GM11168 (cell line): ENCODE measurements around the gene BRSK1.

ENCODE experiments used
- in situ Hi-C: fragments of 300-500 bp; cut with MboI; formaldehyde crosslinking; loops from one replicate; pipeline ENCODE4 v1.12.0; 2022; ENCODE audit warnings: low sequenced_read_pairs; ENCODE audit not compliant: unreplicated experiment

BRSK1 gene

GRCh38 chr19:55270172-55270942 is 13.4 kb upstream of the BRSK1 start:
- in situ Hi-C loops: no loop called here

GRCh38 chr19:55272142-55272541 is 11.7 kb upstream of the BRSK1 start:
- in situ Hi-C loops: no loop called here

GRCh38 chr19:55273978-55274707 is 9.7 kb upstream of the BRSK1 start:
- in situ Hi-C loops: no loop called here

- in situ Hi-C loops: no loop called here
Measured at GRCh38 chr19:55275851-55276719, 7.7 kb upstream of the BRSK1 start.

GRCh38 chr19:55276720-55277430 is 6.9 kb upstream of the BRSK1 start:
- in situ Hi-C loops: no loop called here

GRCh38 chr19:55277494-55277893 is 6.3 kb upstream of the BRSK1 start:
- in situ Hi-C loops: no loop called here

DNA sequence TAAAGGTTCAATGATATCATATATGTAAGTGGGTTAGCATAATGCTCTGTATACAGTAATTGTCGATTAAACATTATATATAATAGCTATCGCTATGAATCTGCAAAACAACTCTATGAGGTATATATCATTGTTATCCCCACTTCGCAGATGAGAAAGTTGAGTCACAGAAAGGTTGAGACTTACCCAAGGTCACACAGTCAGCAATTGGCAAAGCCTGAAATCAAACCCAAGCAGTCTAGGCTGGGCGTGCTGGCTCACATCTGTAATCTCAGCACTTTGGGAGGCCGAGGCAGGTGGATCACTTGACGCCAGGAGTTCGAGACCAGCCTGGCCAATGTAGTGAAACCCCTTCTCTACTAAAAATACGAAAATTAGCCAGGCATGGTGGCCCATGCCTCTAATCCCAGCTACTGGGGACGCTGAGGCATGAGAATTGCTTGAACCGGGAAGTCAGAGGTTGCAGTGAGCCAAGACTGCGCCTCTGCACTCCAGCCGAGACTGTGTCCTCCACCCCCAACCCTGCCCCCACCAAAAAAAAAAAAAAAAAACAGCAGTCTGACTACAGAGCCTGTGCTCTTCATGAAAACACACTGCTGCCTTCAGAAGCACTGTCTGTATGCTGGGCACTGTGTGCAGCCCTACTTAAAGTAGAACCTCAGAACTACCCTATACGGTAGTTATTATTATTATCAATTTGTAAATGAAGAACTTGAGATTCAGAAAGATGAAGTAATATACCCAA is 5.2 kb upstream of the BRSK1 start:
- in situ Hi-C loops: no loop called here

DNA sequence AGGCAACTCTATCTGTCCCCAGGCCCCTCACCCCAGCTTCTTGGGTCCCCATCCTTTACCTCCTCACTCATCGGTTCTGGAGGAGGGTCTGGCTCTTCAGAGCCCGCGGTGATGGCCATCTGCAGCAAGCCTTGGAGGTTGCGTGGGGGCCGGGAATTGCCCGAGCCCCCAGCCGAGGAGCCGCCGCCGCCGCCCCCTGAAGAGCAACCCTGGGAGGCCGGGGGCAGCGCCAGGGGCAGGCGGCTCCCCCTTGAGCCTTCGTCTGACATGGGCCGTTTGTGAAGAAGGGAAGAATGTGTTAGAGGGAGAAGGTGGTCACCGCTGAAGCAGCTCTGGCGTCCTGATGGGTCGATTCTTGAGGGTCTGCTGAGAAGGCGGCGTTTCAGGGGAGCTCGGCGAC is 4.5 kb upstream of the BRSK1 start:
- in situ Hi-C loops: no loop called here

DNA sequence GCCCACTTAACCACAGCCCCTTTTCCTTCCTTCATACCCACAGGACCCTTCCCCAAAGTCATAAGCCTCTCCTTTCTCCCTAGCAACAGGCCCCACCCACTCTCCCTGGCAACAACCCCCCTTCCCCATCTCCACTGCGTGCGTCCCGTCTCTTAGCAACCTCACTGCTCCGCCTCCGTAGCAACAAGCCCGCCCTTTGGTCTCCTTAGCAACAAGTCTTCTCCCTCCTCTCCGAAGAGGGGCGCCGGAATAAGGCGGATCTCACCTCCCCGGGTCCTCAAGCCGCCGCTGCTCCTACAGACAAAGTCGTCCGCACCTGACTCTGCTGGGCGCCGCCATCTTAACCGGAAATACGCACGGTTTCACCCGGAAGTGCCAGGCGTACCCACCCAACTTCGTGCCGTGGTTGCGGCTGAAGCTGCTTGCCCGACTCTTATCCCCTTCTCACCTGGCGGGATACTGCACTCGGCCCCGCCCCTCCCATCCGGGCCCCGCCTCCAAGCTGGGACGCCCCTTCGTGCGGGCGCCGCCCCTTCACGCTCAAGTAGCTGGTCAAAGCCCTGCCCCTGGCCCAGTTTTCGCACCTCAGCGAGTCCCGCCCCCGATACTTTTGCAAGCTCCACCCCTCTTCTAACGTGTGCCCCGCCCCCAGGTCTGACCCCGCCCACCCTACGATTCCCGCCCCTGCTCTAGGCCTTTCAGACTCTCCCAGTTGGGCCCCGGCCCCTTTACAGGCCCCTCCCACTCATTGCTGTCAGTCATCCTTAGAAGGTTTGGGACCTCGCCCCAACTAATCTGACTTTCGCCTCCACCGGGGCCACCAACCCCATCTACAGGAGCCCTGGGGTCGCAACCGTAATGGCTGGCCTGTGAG is 3.8 kb upstream of the BRSK1 start, which contains the start of gene HSPBP1:
TSS of gene HSPBP1 (minus strand) at position 341 of the 874 bp plus-strand sequence. CDS start 502 bp downstream, outside the sequence.
- in situ Hi-C loops: no loop called here

DNA sequence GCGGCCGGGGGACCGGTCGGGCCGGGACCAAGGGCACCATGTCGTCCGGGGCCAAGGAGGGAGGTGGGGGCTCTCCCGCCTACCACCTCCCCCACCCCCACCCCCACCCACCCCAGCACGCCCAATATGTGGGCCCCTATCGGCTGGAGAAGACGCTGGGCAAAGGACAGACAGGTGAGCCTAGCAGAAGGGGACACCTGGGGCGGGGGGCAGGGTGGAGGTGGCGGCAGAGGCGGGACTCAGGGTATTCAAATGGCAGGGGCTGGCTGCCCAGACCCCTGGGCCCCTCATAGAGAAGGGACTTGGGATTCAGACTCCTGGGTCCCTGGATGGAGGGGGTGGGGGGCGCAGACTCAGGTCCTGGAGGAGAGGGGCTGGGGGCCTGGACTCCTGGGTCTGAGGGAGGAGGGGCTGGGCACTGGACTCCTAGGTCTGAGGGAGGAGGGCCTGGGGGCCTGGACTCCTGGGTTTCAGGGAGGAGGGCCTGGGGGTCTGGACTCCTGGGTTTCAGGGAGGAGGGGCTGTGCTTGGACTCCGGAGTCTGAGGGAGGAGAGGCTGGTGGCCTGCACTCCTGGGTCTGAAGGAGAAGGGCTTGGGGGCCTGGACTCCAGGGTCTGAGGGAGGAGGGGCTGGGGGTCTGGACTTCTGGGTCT is 735 bp downstream of the BRSK1 start:
- in situ Hi-C loops: no loop called here

DNA sequence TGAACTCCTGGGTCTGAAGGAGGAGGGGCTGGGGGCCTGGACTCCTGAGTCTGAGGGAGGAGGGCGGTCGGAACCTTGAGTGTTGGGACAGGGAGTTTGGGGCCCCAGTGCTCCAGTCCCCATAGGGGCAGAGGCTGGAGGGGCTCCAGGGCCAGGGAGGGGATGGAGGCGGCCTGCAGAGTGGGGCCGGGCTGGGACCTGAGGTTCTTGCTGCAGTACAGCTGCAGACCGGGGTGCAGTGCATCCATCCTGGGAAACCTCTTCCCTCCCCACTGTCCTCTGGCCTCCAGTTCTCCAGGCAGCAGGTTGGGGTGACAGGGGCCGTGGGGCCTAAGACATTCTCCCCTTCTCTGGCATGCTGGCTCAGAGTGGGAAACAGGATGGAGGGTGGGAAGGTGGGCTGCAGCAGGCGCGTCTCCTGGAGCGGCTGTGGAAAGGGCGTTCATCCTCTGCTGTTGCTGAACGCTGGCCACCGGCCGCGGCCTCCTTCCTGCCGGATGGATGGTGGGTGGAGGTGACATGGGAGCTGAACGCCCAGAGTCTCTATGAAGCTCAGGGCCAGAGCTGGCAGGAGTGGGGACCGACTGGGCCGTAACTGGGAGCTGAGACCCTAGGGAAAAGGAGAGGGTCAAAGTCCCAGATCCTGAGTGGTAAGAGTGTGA is 1.6 kb downstream of the BRSK1 start:
- in situ Hi-C loops: no loop called here

GRCh38 chr19:55287361-55288079 is 3.7 kb downstream of the BRSK1 start:
- in situ Hi-C loops: no loop called here

DNA sequence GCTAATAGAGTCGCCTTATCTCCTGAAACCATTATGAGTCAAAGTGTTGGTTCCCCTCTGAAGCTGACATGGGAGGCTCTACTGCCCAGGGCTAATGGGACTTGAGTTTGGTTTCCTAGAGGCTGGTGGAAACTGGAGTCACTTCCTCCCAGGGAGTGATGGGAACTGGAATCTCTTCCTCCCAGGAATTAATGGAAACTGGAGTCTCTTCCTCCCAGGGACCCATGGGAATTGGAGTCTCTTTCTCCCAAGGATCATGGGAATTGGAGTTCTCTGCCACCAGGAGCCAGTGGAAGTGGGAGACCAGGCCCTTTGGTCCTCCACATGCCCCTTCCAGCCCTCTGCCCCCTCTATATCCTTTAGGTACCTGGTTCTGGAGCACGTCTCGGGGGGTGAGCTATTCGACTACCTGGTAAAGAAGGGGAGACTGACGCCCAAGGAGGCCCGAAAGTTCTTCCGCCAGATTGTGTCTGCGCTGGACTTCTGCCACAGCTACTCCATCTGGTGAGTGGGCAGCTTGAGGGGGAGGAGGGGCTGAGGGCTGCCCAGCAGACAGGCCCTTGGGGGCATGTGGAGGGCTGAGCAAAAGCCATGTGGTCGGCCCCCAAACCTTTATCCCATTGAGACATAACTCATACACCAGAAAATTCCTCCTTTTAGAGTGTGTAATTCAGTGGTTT is 5.5 kb downstream of the BRSK1 start:
- in situ Hi-C loops: no loop called here

DNA sequence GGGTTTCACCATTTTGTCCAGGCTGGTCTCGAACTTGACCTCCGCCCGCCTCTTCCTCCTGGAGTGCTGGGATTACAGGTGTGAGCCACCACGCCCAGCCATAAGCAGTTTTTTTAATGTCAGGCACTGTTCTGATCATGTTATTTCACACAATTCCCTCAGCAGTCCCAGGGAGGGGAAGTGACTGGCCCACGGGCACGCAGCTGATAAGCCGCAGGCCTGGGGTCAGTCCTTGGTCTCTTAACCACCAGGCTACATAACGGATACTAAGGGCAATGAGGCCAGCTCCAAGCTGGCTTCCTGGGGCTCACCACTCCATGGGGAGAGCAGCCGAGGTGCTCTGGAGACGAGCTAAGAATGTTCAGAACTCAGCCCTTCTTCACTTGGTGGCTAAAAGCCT is 13.5 kb downstream of the BRSK1 start:
- in situ Hi-C loops: loop anchor here (10.0 kb wide), 1 partner anchor 118 kb away; no protein-coding TSS in a partner anchor

- in situ Hi-C loops: loop anchor here (10.0 kb wide), 1 partner anchor 115 kb away; no protein-coding TSS in a partner anchor
Measured at GRCh38 chr19:55299991-55300390, 16.2 kb downstream of the BRSK1 start.

DNA sequence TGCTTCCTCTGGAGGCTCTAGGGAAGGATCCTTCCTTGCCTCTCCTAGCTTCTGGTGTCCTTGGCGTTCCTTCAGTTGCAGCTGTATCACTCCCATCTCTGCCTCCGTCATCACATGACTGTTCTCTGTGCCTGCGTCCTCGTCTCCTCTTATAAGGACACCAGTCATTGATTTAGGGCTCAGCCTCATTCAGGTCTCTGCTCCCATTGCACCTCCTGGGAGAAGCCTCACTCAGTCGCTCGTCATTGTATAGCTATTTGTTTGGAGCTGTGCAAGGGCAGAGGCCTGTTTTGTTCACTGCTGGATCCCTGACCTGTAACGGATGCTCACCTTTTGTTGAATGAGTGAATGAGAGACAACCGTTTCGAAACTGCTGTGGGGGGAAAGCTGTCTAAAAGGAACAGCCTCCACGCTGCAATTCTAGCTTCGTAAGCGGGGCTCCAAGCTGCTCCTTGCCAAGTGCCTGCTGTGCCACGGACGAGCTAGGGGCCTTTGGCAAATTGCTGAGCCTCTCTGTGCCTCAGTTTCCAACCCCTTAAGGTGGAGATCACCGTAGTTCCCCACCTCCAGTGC is 17.2 kb downstream of the BRSK1 start:
- in situ Hi-C loops: no loop called here
